Peyer's patch (tissue), 4 donors: Measurements from ENCODE around the gene RBL2.

ENCODE experiments used
- CTCF ChIP-seq, 6 experiments: fragments of 450-650 bp in 4 of 6; fragments of 200-600 bp in 2 of 6; sonication (generic) in 1 of 6; IDR thresholded peaks; one replicate each; pipeline ENCODE4 v1.5.1; 2017 to 2019; ENCODE audit warnings: antibody characterized with exemption in 6 of 6, mild to moderate bottlenecking in 3 of 6, moderate library complexity in 1 of 6
- POLR2A ChIP-seq, 2 donors: fragments of 450-650 bp; IDR thresholded peaks; one replicate each; pipeline ENCODE4 v1.5.1; 2017; ENCODE audit warnings: antibody characterized with exemption in 2 of 2, mild to moderate bottlenecking in 2 of 2, moderate library complexity in 2 of 2

GRCh38 chr16:53495325-53495724 lies 61.1 kb downstream of the RBL2 start:
- TF ChIP-seq POLR2A (IDR thresholded peaks at IDR 0.05) = no peak
- TF ChIP-seq CTCF (IDR thresholded peaks at IDR 0.05) = no peak
